Stomach (tissue), 4 donors: ENCODE measurements around the gene C17orf114.

Source experiments
- CTCF ChIP-seq, 7 experiments: fragments of 450-650 bp in 4 of 7; fragments of 200-600 bp in 3 of 7; sonication (generic) in 3 of 7; IDR thresholded peaks; one replicate each; pipeline ENCODE4 v1.5.1; 2016 to 2019; ENCODE audit warnings: antibody characterized with exemption in 7 of 7, control low read depth in 2 of 7, mild to moderate bottlenecking in 1 of 7
- EP300 ChIP-seq: sonication (generic); formaldehyde crosslinking; IDR thresholded peaks from one replicate; pipeline ENCODE4 v1.6.1; 2017; ENCODE audit warnings: antibody characterized with exemption
- POLR2A ChIP-seq, 4 donors: fragments of 450-650 bp; IDR thresholded peaks; one replicate each; pipeline ENCODE4 v1.6.1; 2016; ENCODE audit warnings: antibody characterized with exemption in 4 of 4, control low read depth in 2 of 4, mild to moderate bottlenecking in 1 of 4, moderate library complexity in 1 of 4

DNA sequence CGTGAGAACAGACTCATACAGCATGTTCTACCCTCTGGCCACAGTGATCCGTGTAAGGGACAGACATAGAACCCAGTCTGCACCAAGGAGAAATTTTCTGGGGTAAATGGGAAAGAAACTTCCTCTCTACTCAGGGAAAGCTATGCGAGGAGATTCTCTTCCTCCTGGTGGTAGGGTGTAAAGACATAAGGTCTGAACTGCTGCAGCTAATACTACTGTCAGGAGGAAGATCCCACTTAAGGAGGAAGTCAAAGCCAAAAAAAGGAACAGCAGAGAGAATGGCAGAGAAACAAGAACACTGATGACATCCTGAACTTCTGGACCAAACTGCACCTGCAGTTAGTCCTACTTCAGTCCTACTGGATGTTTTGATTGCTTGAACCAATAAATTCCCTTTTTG is 37.5 kb downstream of the C17orf114 start:
- no peak for TF ChIP-seq CTCF (IDR thresholded peaks at IDR 0.05)
- TF ChIP-seq POLR2A (IDR thresholded peaks at IDR 0.05) = no peak
- no peak for TF ChIP-seq EP300
